GM21390 (cell line): ENCODE results near the gene MRTFA.

Source experiments
- ATAC-seq: cut with Tn5 transposase; IDR thresholded peaks from one replicate; pipeline ENCODE4 v1.9.1; 2021; ENCODE audit not compliant: unreplicated experiment

MRTFA gene

GRCh38 chr22:40416267-40416570, 220.3 kb downstream of the MRTFA start:
- ATAC-seq = no peak

- ATAC-seq = no peak
Observed at GRCh38 chr22:40415531-40416266, 220.8 kb downstream of the MRTFA start.

DNA sequence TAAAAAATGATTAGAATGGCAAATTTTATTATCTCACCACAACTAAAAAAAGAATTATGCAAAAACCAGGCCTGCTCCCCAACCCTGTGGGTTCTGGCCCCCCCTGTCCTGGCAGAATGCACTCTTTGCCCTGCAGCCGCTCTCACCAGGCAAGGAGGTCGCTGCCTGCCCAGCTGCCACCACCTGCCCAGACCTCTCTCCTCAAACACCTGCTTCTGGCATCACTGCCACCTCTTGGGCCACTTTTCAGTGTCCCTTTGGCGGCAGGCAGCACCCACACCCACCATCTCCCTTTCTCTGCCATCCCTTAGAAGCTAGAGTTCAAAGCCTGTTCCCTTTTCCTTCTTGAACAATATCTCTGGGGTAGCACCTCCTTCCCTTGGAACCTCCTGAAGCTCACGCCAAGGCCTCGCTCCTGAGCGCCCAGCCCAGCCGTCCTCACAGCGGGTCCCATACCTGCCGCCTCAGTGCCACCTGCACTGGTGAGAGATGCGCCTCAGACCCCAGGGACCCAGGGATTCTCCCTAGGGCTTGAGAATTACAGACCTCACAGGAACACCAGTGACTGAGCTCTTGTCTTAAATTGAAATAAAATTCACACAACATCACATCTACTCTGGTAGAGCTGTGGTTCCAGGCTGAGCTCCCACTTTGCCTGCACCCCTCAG, 221.5 kb downstream of the MRTFA start:
- no peak for ATAC-seq

DNA sequence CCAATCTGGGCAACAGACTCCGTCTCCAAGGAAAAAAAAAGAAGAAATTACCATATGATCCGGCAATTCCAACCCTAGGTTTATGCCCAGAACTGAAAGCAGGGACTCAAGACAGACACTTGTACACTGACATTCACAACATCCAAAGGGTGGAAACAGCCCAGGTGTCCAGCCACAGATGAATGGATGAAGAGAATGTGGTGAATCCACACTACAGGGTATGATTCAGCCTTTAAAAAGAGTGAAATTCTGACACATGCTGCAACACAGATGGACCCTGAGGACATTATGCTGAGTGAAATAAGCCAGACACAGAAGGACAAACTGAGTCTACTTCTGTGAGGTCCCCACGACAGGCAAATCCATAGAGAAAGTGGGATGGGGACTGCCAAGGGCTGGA, 222.2 kb downstream of the MRTFA start:
- ATAC-seq = no peak

- no peak for ATAC-seq
Observed at GRCh38 chr22:40413873-40414272, 222.6 kb downstream of the MRTFA start.

DNA sequence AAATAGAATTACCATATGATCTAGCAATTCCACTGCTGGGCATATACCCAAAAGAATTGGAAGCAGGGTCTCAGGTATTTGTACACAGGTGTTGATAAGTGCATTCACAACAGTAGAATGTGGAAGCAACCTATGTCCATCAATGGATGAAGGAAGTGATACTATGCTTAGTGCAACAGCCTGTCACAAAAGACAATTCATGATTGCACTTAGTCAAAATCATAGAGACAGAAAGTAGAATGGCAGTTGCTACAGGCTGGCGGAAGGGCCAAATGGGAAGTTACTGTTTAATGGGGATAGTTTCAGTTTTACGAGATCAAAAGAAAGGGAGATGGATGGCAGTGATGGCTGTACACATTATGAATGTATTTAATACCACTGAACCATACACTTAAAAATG, 224.1 kb downstream of the MRTFA start:
- ATAC-seq = peak; percentile 47

DNA sequence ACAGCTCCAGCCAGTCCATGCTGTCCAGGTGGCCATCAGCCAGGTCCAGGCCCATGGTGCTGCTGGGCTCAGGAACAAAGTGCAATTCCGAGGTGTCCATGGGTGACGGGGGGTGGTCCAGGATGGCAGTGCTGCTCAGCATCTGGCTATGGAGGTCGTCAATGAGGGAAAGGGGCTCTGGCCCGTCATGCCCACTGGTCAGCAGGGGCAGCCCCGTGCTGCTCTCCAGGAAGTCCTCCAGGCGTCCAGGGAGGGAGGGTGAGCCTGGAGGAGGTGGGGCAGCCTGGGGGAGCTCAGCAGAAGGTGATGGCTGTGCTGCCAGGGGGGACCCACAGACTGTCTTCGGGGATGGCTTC, 225.0 kb downstream of the MRTFA start:
- no peak for ATAC-seq

DNA sequence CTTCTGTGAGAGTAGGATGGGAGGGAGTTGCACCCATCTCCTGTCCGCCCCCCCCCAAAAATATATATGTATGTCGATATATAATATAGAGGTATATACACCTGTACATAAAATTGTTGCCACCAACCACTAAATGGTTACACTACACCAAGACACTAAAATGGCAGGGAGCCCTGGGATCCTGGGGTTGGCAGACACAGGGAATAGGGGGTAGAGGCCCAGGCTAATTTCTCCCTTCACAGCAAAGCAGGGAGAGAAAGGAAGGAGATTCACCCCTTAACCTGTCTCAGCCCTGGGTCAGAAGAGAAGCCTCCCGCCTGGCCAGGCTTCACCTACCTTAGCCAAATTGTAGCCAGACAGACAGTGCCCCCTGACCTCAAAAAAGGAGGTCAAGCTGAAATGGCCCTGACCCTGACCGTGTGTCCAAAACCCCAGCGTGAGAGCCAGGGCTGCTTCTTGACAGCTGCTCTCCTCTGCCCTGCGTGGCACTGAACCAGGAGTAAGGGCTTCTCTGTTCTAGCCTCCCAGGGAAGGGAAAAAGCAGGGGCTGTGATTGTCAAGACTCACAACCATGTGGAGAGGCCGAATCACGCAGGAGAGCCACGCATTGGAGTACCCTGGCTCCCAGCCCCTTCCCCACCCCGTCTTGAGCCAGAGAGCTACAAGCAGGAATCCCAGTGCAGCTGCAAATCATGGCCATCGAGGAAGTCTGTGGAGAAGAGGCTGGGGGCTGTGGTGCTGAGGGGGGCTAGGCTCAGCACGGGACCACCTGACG, 225.6 kb downstream of the MRTFA start:
- no peak for ATAC-seq

DNA sequence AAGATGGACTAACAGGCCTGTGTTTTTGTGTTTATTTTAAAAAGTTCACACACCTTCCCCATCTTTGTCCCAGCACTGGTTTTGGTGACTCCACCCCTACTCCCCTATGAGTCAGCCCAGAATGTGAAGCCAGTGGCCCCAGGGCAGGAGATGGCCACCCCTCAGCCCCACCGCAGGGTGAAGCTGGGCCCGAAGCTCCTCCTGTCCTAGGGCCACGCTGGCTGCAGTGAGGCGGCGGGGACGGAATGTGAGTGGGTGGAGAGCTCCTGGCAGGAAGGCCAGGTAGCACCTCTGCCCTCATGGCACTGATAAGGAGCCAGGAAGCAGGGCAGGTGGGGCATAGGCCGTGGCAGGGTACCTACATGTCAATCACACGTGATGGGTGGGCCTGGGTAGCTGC, 226.2 kb downstream of the MRTFA start:
- ATAC-seq = no peak

DNA sequence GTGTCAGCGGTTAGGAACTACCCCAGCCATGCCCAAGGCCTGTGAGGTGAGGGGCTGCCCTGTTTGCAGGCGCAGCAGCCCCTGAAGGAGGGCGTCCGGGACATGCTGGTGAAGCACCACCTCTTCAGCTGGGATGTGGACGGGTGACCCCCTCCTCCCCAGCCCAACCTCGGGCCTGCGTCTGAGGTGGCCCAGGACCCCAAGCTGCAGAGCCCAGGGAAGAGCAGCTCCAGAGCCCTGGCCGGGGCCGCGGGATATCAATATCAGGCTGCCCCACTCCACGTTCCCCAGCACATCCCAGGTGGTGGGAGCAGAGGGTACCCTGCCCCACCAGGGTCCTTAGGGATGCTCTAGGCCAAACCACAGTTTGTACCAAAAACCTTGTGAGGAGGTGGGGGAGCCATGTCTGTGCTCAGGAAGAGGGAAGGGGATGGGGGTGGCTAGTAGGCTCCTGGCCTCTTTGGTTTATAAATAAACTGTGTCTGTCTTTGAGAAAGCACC, 226.9 kb downstream of the MRTFA start:
- no peak for ATAC-seq

DNA sequence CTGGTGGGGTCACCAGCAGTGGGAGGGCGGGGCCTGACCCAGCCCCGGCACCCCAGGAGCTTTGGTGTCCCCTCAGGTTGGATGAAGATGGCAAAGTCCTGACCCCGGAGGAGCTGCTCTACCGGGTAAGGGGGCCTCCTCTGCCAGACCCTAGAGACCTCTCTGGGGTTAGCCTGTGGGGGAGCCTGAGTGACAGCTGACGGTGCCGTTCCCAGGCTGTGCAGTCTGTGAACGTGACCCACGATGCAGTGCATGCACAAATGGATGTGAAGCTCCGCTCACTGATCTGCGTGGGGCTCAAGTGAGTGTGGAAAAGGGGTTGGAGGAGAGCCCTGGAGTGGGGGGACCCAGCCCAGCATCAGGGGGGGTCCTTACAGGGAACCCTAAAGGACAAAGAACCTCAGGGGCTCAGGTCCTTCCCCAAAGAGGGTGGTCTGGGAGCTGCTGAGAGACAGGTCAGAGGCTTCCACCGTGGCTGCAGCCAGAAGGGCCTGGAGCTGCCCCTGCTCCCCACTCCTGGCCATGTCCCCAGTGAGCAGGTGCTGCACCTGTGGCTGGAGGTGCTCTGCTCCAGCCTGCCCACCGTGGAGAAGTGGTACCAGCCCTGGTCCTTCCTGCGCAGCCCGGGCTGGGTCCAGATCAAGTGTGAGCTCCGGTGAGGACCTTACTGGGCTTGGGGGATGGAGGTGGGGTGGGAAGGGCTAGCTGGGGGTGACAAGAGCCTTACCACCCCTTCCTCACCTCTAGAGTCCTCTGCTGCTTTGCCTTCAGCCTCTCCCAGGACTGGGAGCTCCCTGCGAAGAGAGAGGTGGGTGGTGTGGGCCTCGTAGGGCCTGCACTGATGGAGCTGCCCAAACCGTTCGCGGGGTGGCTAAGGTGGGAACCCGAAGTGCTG, 227.6 kb downstream of the MRTFA start:
- no peak for ATAC-seq

GRCh38 chr22:40407831-40408717, 228.4 kb downstream of the MRTFA start:
- no peak for ATAC-seq

- ATAC-seq = no peak
Observed at GRCh38 chr22:40407021-40407761, 229.3 kb downstream of the MRTFA start.

GRCh38 chr22:40406063-40406890, 230.2 kb downstream of the MRTFA start:
- ATAC-seq = no peak

GRCh38 chr22:40405178-40406062, 231.1 kb downstream of the MRTFA start:
- no peak for ATAC-seq

- ATAC-seq = no peak
Observed at GRCh38 chr22:40404251-40405177, 232.0 kb downstream of the MRTFA start.
